Psoas muscle (tissue), 8 donors: ENCODE data around the gene CHRND. TPM values are rescaled to one million over a fixed set of nuclear protein-coding genes. Genes with fewer than 3 reads are reported as not detected.

Source experiments
- ATAC-seq, 4 donors: fragments of 200-7000 bp; cut with Tn5 transposase; one replicate each; pipeline ENCODE4 v1.9.1; 2020; ENCODE audit warnings: moderate library complexity in 3 of 4, mild to moderate bottlenecking in 2 of 4
- DNase-seq, 2 donors: peaks; one replicate each; pipeline ENCODE4 v3.0.0-alpha.2; 2020
- H3K27ac ChIP-seq: fragments of 200-600 bp; one replicate; pipeline ENCODE4 v1.8.0; 2022
- H3K27me3 ChIP-seq, 3 donors: fragments of 200-600 bp in 1 of 3; one replicate each; pipeline versions ENCODE4 v1.6.1 to v1.8.0; 2013 to 2022; ENCODE audit warnings: low read length in 2 of 3, mild to moderate bottlenecking in 2 of 3, moderate library complexity in 1 of 3; ENCODE audit not compliant: insufficient read depth in 3 of 3
- H3K36me3 ChIP-seq, 2 donors: fragments of 200-600 bp in 1 of 2; one replicate each; pipeline versions ENCODE4 v1.6.1 to v1.8.0; 2013 to 2022; ENCODE audit warnings: low read depth in 1 of 2, mild to moderate bottlenecking in 1 of 2, moderate library complexity in 1 of 2; ENCODE audit not compliant: insufficient read depth in 1 of 2
- H3K4me1 ChIP-seq: fragments of 200-600 bp; one replicate; pipeline ENCODE4 v1.8.0; 2022
- H3K4me3 ChIP-seq: fragments of 200-600 bp; one replicate; pipeline ENCODE4 v1.8.0; 2022; ENCODE audit warnings: mild to moderate bottlenecking
- H3K9me3 ChIP-seq: fragments of 200-600 bp; one replicate; pipeline ENCODE4 v1.8.0; 2022
- CTCF ChIP-seq: fragments of 200-600 bp; IDR thresholded peaks from one replicate; pipeline ENCODE4 v1.8.0; 2022; ENCODE audit warnings: antibody characterized with exemption
- WGBS, 3 donors: extraction: QIAGEN DNeasy Blood & Tissue Kit; methylation state at CpG; one replicate each; pipeline versions ENCODE4 v1.1.6 to v1.1.7; 2013; 5-methylcytosine and 5-hydroxymethylcytosine counted together
- intact Hi-C, 2 donors: fragments of 100-400 bp; cut with DNase I; formaldehyde crosslinking; loops; one replicate each; pipeline versions ENCODE4 v1.11.0 to v1.14.2; 2022
- polyA plus RNA-seq, 3 donors: library from polyadenylated mRNA; stranded (reverse); fragments of 200-250 nt; gene quantifications; one replicate each; pipeline ENCODE4 v1.2.3, GENCODE V29; 2013
- total RNA-seq, 4 donors: library from RNA; stranded (reverse); fragmentation: NEBNext Ultra II Directional in 2 of 4; extraction: Animal tissue kit (Norgen Biotek cat#: 25700) in 2 of 4; gene quantifications; one replicate each; pipeline versions ENCODE4 v1.2.1 to v1.2.4, GENCODE V29; 2021 to 2023
- donor health status: healthy with polysubstance abuse.
- donor health status: DM: no; HTN: no; CAD: no; lungs with moderate emphysema.
- donor health status: Bipolar disorder and iron deficiency.
- donor health status: healthy.
- donor health status: DM: yes; HTN: yes; CAD: no.
- donor health status: DM: no; HTN: no; CAD: no.
- donor health status: DM: no; HTN: no; CAD: no.
- donor health status: DM: yes; HTN: yes; CAD: no.

The CHRND gene
- total and polyA plus RNA-seq, 7 donors = 6.5 to 300 (median 58.8) TPM

GRCh38 chr2:232523682-232524597 lies 2.0 kb upstream of the CHRND start:
- DNase-seq = peak; percentile 59 to 84
- intact Hi-C loops = loop anchor here (2.0 to 5.0 kb wide), 5 partner anchors 37 to 617 kb away; partner anchors contain the start of gene ECEL1 (in 1 of the 2)
- Histone ChIP-seq H3K27ac (peak overlapping the region; percentile 98), H3K27me3 (peaks cover 0 to 12% (median 0%) of the 10 kb centered on the region in 3 donors), H3K4me3 (peak overlapping the region; percentile 81), H3K36me3 (peaks cover 0 to 5% of the 10 kb centered on the region in 2 donors), H3K9me3 (no peaks in the 10 kb centered on the region), H3K4me1 (peaks cover 48% of the 10 kb centered on the region)
- ATAC-seq = peak; percentile 29 to 54 (median 42)
- 1 to 18% (median 2%) methylated on average over 54 to 75 of the region's 75 CpGs for WGBS, 3 donors
- peak; percentile 25 for TF ChIP-seq CTCF

DNA sequence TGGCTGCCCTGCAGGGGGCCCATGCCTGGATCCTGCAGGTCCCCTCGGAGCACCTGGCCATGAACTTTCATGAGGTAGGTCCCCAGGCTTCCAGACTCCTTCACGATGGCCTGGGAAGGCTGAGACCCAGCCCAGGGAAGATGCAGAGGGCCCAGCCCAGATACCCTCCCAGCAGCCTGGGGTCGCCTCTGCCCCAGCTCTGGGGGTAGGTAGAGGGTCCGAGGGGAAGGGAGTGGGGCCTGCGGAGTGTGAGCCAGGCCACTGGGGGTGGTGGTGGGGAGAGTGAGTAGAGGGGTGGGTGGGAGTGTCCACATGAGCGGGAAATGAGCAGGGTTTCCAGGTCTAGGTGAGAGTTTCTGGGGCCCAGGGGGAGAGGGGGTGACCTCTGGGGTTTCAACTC lies 1.2 kb upstream of the CHRND start:
- peak in 1 of 2 donors; percentile 52 for DNase-seq
- ATAC-seq = no peak
- Histone ChIP-seq H3K9me3 (no peaks in the 10 kb centered on the region), H3K4me3 (peak overlapping the region; percentile 81), H3K36me3 (peaks cover 0 to 8% of the 10 kb centered on the region in 2 donors), H3K27me3 (peaks cover 0 to 12% (median 0%) of the 10 kb centered on the region in 3 donors), H3K27ac (peak overlapping the region; percentile 98), H3K4me1 (peaks cover 55% of the 10 kb centered on the region)
- no peak for TF ChIP-seq CTCF
- WGBS, 3 donors = 59 to 67% (median 60%) methylated on average over 4 to 6 of the region's 6 CpGs
- intact Hi-C loops = loop anchor here in 1 of 2 donors (5.0 kb wide), 3 partner anchors 202 to 617 kb away; no protein-coding TSS in a partner anchor

DNA sequence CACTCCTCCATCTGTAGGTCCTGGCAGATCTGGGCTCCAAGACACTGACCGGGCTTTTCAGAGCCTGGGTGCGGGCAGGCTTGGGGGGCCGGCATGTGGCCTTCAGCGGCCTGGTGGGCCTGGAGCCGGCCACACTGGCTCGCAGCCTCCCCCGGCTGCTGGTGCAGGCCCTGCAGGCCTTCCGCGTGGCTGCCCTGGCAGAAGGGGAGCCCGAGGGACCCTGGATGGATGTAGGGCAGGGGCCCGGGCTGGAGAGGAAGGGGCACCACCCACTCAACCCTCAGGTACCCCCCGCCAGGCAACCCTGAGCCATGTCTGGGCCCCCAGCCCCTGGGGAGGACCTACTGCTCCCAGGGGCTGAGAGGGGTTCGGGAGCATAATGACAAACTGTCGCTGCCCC lies 761 bp upstream of the CHRND start:
- intact Hi-C loops = no loop called here
- no peak for TF ChIP-seq CTCF
- peaks cover 0 to 12% (median 0%) of the 10 kb centered on the region in 3 donors for H3K27me3 ChIP-seq
- H3K4me1 ChIP-seq = peaks cover 55% of the 10 kb centered on the region
- peak in 1 of 2 donors; percentile 56 for DNase-seq
- WGBS, 3 donors = 38 to 49% (median 42%) methylated on average over 11 to 14 of the region's 14 CpGs
- peak overlapping the region; percentile 98 for H3K27ac ChIP-seq
- H3K36me3 ChIP-seq = peaks cover 0 to 11% of the 10 kb centered on the region in 2 donors
- no peaks in the 10 kb centered on the region for H3K9me3 ChIP-seq
- ATAC-seq = peak in 2 of 4 donors; percentile 7 to 28
- H3K4me3 ChIP-seq = peak overlapping the region; percentile 81

DNA sequence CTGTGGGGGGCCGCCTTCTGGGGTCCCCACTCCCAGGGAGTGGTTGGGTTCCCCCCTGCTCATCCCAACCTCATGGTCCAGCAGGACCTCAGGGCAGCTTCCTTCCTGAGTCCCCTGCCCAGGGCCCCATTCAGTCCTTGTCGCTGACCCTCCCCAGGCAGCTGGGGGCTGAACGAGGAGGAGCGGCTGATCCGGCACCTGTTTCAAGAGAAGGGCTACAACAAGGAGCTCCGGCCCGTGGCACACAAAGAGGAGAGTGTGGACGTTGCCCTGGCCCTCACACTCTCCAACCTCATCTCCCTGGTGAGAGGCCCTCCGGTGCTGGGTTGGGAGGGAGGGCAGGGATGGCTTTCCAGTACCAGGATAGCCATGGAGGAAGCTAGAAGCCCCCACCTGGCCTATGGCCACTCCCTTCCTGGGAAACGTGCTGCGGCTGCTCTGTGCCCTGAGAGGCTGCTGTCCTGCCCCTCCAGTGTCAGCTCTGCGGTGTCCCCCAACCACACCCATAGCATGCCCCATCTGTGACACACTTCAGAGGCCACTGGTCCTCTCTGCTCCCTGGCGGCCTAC lies 497 bp downstream of the CHRND start:
- peaks cover 0 to 12% (median 0%) of the 10 kb centered on the region in 3 donors for H3K27me3 ChIP-seq
- 35 to 51% (median 41%) methylated on average over 13 of the region's 13 CpGs for WGBS, 3 donors
- H3K4me1 ChIP-seq = peaks cover 55% of the 10 kb centered on the region
- DNase-seq (peak in 1 of 2 donors; percentile 56), ATAC-seq (peak; percentile 3 to 35 (median 8))
- H3K4me3 ChIP-seq = peak overlapping the region; percentile 81
- intact Hi-C loops = loop anchor here in 1 of 2 donors (2.0 kb wide), 2 partner anchors 22 to 42 kb away; no protein-coding TSS in a partner anchor
- peak overlapping the region; percentile 98 for H3K27ac ChIP-seq
- H3K9me3 ChIP-seq = no peaks in the 10 kb centered on the region
- H3K36me3 ChIP-seq = peaks cover 0 to 24% of the 10 kb centered on the region in 2 donors
- no peak for TF ChIP-seq CTCF
